Measurements from ENCODE around the gene NEU1.
"Not testable (repeated sequence)": the region's sequence is repeated elsewhere in the genome, so short reads cannot be mapped to it uniquely, and the experiment has no call there.

NEU1 gene

DNA sequence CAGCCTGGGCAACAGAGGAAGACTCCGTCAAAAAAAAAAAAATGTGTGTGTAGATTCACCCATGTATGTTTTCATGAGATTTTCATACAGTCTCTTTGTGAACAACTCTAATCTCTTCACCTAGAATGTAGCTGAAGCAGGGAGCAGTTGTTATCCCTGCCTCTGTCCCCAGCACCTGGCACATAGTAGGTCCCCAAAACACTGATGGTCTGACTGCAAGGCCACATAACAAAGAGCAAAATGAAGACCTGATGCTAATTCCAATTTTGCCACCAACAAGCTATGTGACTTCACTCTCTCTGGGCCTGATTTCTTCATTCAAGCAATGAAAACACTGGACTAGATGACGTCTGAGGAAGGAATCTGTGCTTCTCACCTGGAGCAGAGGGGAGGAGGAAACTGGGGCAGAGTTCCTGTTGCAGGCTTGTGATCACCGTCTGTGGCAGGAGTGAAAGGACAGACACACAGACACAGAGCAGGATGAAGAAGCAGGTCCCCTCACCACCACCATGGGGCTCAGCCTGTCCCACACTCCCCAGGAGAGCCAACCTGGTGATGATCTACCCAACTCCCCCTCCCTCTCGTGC lies 11.6 kb upstream of the NEU1 start:
- DNase-seq (ENCODE audit: low read depth) = no peak

- DNase-seq (ENCODE audit: low read depth) = no peak
These were observed 8.5 kb upstream of the NEU1 start for GRCh38 chr6:31871046-31871659.

DNA sequence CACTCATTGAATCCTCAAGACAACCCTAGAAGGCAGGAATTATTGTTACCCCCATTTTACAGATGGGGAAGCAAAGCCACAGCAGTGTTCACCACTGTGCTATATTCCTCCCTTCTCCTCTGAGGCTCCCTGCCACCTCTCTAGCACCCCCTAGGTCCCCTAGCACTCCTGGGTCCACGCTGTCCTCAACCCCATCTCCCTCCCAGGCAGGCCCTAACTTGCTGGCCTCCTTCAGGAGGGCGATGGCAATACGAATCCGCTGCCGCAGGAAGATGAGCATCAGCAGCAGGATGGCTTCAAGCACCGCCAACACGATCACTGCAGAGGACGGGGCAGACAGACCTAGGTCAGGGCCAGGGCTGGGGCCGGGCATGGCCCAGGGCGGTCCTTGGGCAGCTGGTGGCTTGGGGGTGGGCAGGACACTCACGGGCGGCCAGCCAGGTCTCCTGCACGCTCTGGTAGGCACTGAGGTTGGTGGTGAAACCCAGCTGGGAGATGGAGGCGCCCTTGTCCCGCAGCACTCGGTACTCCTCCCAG lies 7.8 kb upstream of the NEU1 start:
- no peak for DNase-seq (ENCODE audit: low read depth)

DNA sequence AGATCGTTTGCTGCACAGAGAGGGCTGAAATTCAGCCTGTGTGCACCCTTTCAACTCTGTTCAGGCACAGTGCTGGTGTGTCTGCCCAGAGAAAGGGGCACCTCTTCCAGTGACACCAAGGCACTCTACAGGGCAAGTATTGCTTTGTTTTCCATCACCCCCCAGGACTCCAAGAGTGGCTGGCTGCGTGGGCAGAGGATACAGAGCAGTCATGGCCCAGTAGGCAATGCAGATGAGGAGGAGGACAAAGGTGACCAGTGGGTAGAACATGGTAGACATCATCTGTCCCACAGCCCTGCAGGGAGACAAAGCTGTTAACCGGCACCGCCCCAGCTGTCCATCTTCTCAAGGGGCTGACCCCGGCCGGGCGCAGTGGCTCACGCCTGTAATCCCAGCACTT lies 6.7 kb upstream of the NEU1 start:
- DNase-seq (ENCODE audit: low read depth) = no peak

DNA sequence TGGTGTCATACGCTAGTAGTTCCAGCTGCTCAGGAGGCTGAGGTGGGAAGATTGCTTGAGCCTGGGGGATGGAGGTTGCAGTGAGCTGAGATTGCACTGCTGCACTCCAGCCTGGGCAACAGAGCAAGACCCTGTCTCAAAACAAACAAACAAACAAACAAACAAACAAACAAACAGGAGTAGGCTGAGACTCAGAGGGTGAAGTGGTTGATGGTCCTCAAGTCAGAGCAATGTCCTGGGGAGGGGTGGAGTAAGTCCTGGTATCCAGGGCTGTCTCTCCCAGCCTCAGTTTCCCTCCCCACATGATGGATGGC lies 6.0 kb upstream of the NEU1 start:
- DNase-seq (ENCODE audit: low read depth) = not testable (repeated sequence)

GRCh38 chr6:31865205-31866118 lies 2.8 kb upstream of the NEU1 start:
- no peak for DNase-seq (ENCODE audit: low read depth)

- DNase-seq (ENCODE audit: low read depth) = no peak
These were observed 2.2 kb upstream of the NEU1 start for GRCh38 chr6:31864818-31865204.

DNA sequence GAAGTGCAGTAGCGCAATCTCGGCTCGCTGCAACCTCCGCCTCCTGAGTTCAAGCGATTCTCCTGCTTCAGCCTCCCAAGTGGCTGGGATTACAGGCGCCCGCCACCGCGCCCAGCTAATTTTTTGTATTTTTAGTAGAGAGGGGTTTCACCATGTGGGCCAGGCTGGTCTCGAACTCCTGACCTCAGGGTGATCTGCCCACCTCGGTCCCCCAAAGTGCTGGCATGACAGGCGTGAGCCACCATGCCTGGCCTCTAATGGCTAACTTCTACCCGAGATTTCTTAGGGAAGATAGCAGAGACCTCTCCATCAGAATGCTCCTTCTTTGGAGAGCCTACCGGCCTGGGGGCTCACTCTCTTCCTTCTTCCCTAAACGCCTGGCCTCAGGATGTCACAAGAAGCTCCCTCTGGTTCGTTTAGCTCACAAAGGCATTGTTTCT lies 1.5 kb upstream of the NEU1 start:
- DNase-seq (ENCODE audit: low read depth) = not testable (repeated sequence)

DNA sequence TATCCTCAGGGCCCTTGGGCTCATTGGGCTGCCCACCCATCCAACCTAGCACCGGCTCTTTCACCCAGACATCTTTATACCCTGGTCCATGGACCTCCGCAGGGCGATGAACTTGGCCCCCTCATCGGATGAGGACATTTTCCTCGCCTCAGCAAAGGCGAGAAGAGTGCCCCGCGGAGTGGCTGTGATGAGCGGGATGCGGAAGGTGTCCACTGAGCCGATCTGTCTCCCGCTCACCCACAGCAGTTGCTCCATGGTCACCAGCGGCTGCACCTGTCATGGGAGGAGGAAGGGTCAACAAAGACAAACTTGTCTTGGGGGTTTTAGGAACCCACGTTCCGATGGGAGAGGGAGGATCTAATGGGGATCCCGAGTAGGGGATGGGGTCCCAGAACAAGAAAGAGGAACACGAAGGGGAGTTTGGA lies 690 bp downstream of the NEU1 start:
- DNase-seq (ENCODE audit: low read depth) = no peak

DNA sequence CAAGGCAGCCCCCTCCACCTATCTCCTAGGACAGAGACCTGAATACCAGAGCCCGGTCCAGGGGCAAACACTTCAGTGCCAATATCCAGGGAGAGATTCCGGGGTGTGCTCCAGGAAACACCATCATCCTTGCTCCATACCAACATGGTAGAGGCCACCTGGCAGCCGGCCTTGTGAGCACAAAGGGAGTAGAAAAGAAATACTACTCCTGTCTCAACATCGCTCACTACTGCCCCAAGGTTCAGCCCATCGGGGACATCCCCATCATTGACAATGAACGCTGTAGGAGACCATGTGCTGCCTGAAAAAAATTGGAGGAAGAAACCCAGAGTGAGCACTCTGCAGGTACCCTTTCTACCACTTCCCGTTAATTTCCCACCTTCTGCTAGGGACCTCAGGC lies 1.5 kb downstream of the NEU1 start:
- DNase-seq (ENCODE audit: low read depth) = no peak

GRCh38 chr6:31860349-31860748 lies 2.3 kb downstream of the NEU1 start:
- DNase-seq (ENCODE audit: low read depth) = no peak

- no peak for DNase-seq (ENCODE audit: low read depth)
These were observed 2.7 kb downstream of the NEU1 start for GRCh38 chr6:31859923-31860322.

DNA sequence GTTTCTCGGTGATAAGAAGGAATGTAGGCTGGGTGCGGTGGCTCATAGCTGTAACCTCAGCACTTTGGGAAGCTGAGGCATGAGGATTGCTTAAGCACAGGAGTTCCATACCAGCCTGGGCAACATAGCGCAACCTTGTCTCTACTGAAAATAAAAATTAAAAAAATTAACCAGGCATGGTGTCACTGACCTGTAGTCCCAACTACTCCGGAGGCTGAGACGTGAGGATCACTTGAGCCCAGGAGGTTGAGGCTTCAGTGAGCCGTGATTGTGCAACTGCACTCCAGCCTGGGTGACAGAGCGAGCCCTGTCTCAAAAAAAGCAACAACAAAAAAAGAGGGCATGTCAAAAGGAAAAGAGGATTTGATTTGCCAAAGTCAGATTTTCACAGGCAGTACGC lies 3.9 kb downstream of the NEU1 start:
- no peak for DNase-seq (ENCODE audit: low read depth)

- DNase-seq (ENCODE audit: low read depth) = not testable (repeated sequence)
These were observed 4.8 kb downstream of the NEU1 start for GRCh38 chr6:31857774-31858173.

DNA sequence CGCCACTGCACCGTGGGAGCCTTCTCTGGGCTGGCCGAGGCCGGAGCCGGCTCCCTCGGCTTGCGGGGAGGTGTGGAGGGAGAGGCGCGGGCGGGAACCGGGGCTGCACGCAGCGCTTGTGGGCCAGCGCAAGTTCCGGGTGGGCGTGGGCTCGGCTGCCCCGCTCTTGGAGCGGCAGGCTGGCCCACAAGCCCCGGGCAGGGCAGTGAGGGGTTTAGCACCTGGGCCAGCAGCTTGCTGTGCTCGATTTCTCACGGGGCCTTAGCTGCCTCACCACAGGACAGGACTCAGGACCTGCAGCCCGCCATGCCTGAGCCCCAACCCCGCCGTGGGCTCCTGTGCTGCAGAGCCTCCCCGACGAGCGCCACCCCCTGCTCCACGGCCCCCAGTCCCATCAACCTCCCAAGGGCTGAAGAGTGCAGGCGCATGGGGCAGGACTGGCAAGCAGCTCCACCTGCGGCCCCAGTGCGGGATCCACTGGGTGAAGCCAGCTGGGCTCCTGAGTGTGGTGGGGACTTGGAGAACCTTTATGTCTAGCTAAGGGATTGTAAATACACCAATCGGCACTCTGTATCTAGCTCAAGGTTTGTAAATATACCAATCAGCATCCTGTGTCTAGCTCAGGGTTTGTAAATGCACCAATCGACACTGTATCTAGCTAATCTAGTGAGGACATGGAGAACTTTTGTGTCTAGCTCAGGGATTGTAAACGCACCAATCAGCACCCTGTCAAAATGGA lies 10.5 kb downstream of the NEU1 start:
- DNase-seq (ENCODE audit: low read depth) = not testable (repeated sequence)

DNA sequence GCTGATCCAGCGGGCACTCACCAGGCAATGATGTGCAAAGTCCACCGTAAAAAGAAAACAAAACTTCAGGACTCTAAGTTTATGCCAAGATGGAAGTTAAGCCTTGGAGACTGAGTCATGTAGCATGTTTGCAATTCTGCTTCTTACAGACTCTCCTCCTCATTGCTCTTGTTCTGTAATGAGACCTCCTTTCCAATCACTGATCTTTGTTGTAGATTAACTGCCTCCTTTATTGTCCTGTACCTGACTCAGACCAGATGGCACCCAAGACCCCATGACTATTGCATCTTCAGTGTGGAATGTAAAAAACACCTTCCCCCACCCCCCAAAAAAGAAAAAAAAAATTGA lies 11.2 kb downstream of the NEU1 start:
- no peak for DNase-seq (ENCODE audit: low read depth)

- no peak for DNase-seq (ENCODE audit: low read depth)
These were observed 11.7 kb downstream of the NEU1 start for GRCh38 chr6:31850765-31851484.

DNA sequence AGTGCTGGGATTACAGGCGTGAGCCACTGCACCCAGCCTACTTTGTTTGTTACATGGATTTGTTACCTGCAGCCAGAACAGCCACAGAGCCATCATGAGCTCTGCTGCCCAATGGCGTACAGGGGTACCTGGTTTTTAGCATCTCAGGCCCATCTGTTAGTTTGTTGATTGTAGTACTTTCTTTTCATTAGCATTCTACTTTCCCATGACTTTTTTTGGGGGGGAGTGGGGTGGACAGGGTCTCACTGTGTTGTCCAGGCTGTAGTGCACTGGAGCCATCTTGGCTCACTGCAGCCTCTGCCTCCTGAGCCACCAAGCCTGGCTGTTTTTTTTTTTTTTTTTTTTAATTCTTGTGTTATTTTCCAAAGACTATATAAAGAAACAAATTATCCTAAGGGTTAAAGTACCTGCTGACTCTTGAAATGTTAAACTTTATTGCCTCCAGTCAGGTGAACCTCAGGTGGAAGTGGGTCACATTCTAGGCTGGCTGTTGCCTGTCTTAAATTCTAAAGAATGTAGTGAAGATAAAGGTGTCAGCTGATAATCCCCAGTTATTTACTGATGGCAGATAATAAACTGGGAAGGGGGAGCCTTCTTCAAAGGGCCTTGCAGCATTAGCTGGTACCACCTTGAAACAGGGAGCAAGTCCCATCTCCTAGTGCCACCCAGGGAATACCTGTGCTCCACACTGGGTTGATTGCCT lies 15.2 kb downstream of the NEU1 start:
- DNase-seq (ENCODE audit: low read depth) = no peak

DNA sequence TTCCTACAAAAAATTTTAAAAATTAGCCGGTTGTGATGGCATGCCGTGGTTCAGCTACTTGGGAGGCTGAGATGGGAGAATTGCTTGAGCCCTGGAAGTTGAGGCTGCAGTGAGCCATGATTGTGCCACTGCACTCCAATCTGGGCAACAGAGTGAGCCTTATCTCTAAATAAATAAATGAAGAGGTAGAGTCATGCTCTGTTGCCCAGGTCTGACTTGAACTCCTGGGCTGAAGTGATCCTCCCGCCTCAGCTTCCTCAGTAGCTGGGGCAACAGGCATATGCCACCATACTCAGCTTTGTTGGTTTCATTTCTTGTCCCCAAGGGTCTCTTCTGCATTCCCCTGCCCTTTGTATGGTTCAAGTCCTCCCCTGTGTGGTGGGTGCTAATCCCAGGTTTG lies 18.1 kb downstream of the NEU1 start:
- no peak for DNase-seq (ENCODE audit: low read depth)

GRCh38 chr6:31842053-31842452 lies 20.6 kb downstream of the NEU1 start:
- DNase-seq (ENCODE audit: low read depth) = no peak

DNA sequence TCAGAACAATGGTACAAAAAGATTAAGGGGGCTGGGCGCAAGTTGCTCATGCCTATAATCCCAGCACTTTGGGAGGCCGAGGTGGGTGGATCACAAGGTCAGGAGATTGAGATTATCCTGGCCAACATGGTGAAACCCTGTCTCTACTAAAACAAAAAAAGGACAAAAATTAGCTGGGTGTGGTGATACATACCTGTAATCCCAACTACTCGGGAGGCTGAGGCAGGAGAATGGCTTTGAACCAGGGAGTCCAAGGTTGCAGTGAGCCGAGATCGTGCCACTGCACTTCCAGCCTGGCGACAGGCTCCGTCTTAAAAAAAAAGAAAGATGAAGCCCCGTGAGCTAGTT lies 22.9 kb downstream of the NEU1 start:
- not testable (repeated sequence) for DNase-seq (ENCODE audit: low read depth)

All from stimulated activated CD8-positive, alpha-beta memory T cell treated with anti-CD3 and anti-CD28 coated beads, Interleukin-12 subunit alpha, Interleukin-12 subunit beta, amount 100 ng/mL, for 1 hour (primary cell).